ENCODE measurements around the gene DNAJB6. TPM values are rescaled to one million over a fixed set of nuclear protein-coding genes. Genes with fewer than 3 reads are reported as not detected.
A peak's percentile ranks its signal among the peaks of the same experiment; 100 is the strongest.

DNAJB6 gene
- total and polyA plus RNA-seq, 2 of the 4 experiments (the other 2 are of a cell fraction), result 93.4 to 165 TPM

- peaks cover 18% of the 10 kb centered on the region for H3K9me1 ChIP-seq (ENCODE audit: insufficient read depth, low read length)
- no peaks in the 10 kb centered on the region for H4K20me1 ChIP-seq (ENCODE audit: insufficient read depth, low read length)
- H3K23ac ChIP-seq (ENCODE audit: low read depth, low read length), result no peak overlapping the region
- H3K27ac ChIP-seq (ENCODE audit: insufficient read depth, low read length), result no peak overlapping the region
- H3K27me3 ChIP-seq (ENCODE audit: control insufficient read depth, insufficient read depth, low read length), result no peaks in the 10 kb centered on the region
- no peak for DNase-seq
- H3K4me1 ChIP-seq (ENCODE audit: control insufficient read depth, insufficient read depth, low read length), result peaks cover 2% of the 10 kb centered on the region; the same call in 1 of the 2 replicates
- dilution Hi-C loops (cut with HindIII; ENCODE audit: low sequenced_read_pairs, unreplicated experiment), result no loop called here
- ChIA-PET CTCF (no interaction called here), POLR2A (ENCODE audit: unreplicated experiment) (no interaction called here)
- H2BK5ac ChIP-seq (ENCODE audit: low read depth, low read length, poor library complexity, severe bottlenecking), result no peak overlapping the region
- 0 out of 2 replicates have a peak overlapping the region, but pooled peaks have one; percentile 5 for H3K14ac ChIP-seq (replicated peaks; ENCODE audit: low read depth, low read length)
- no peak overlapping the region for H3K4me3 ChIP-seq (ENCODE audit: insufficient read depth, low read depth, low read length)
- no peak overlapping the region for H2AFZ ChIP-seq (replicated peaks; ENCODE audit: low read length, poor library complexity)
- no peak overlapping the region for H4K8ac ChIP-seq (ENCODE audit: low read depth in 2 of 2, low read length in 2 of 2)
- H3K36me3 ChIP-seq (ENCODE audit: control insufficient read depth, insufficient read depth, low read length), result no peaks in the 10 kb centered on the region
- H2BK120ac ChIP-seq (ENCODE audit: low read depth, low read length), result no peak overlapping the region
- intact Hi-C loops (cut with micrococcal nuclease), result no loop called here
- H2AK5ac ChIP-seq (ENCODE audit: low read depth, low read length), result peak overlapping the region; percentile 30; the same call in 1 of the 2 replicates
- no peak overlapping the region for H2AK9ac ChIP-seq (replicated peaks; ENCODE audit: low read depth, low read length, poor library complexity)
- H3K56ac ChIP-seq (ENCODE audit: extremely low read depth, insufficient read depth, low read length), result no peak overlapping the region
- ATAC-seq (ENCODE audit: low read depth), result no peak
- H3K4me2 ChIP-seq (ENCODE audit: low read depth, low read length), result no peak overlapping the region
- WGBS, 2 experiments (ENCODE audit: extremely low coverage in 2 of 2, insufficient read length in 1 of 2), result 77% methylated on average over 7 of the region's 10 CpGs; no CpG with 5 or more reads in 1 of the 2 experiments
- H4K5ac ChIP-seq (ENCODE audit: low read depth, low read length), result no peak overlapping the region
- TF ChIP-seq CHD1 (IDR thresholded peaks at IDR 0.05; ENCODE audit: low read depth, low read length) (no peak), BHLHE40 (IDR thresholded peaks at IDR 0.05; ENCODE audit: low read depth, low read length) (no peak), RCOR1 (IDR thresholded peaks at IDR 0.05; ENCODE audit: insufficient replicate concordance, low read length) (no peak), NFE2L2 (IDR thresholded peaks at IDR 0.05; ENCODE audit: low read depth, low read length) (no peak), POLR2A (IDR thresholded peaks at IDR 0.05; ENCODE audit: low read depth, low read length) (no peak), SMC3 (IDR thresholded peaks at IDR 0.05; ENCODE audit: low read depth, low read length) (no peak), RFX5 (IDR thresholded peaks at IDR 0.05; ENCODE audit: low read depth, low read length) (no peak), ELK1 (IDR thresholded peaks at IDR 0.05; ENCODE audit: borderline replicate concordance, low read depth, low read length) (no peak), CTCF (conservative IDR thresholded peaks at IDR 0.05; ENCODE audit: low read depth, low read length) (no peak), RAD21 (IDR thresholded peaks at IDR 0.05; ENCODE audit: low read length) (no peak), MAFK (IDR thresholded peaks at IDR 0.05; ENCODE audit: low read depth, low read length) (no peak), USF2 (IDR thresholded peaks at IDR 0.05; ENCODE audit: low read depth, low read length) (no peak)
- in situ Hi-C loops (cut with MboI; ENCODE audit: low sequenced_read_pairs), result no loop called here
- H3K9me3 ChIP-seq (ENCODE audit: control insufficient read depth, insufficient read depth, low read length), result no peaks in the 10 kb centered on the region
- peak overlapping the region; percentile 10; the same call in 1 of the 2 replicates for H4K91ac ChIP-seq (ENCODE audit: insufficient read depth, low read depth, low read length)
- H2BK15ac ChIP-seq (ENCODE audit: low read depth, low read length), result no peak overlapping the region
- H3K18ac ChIP-seq (ENCODE audit: low read depth, low read length), result no peak overlapping the region
- H3K9ac ChIP-seq (ENCODE audit: low read depth, low read length), result no peak overlapping the region
- no TSS peak for BruUV-seq (replicated peaks)
- H3K4ac ChIP-seq (ENCODE audit: low read depth, low read length), result no peak overlapping the region
- H2BK20ac ChIP-seq (ENCODE audit: low read depth, low read length), result no peak overlapping the region
- peaks cover 0 to 9% of the 10 kb centered on the region in 2 experiments; a peak in 1 of 4 replicates for H3K79me1 ChIP-seq (ENCODE audit: low read depth in 1 of 2, low read length in 2 of 2)
Observed at GRCh38 chr7:157301610-157302120, 35.1 kb upstream of the DNAJB6 start.

Data from IMR-90 (cell line).